ENCODE data around the gene PTOV1.

GRCh38 chr19:49831592-49831991 lies 19.4 kb upstream of the PTOV1 start:
- TF ChIP-seq CTCF (conservative IDR thresholded peaks at IDR 0.05 in 1 of 2, IDR thresholded peaks at IDR 0.05 in 1 of 2; ENCODE audit: extremely low read depth in 1 of 2, insufficient read depth in 1 of 2, low read depth in 1 of 2, low read length in 2 of 2): no peak
- TF ChIP-seq EZH2 (IDR thresholded peaks at IDR 0.05; ENCODE audit: borderline replicate concordance, low read length): no peak

Measured in mammary epithelial cell (primary cell).